Measurements from ENCODE around the gene RNF183. TPM values are rescaled to one million over a fixed set of nuclear protein-coding genes. Genes with fewer than 3 reads are reported as not detected.
A peak's percentile ranks its signal among the peaks of the same experiment; 100 is the strongest.

RNF183 gene
- total RNA-seq, 1 donor from 2014 or later, result not detected

- H3K36me3 Mint-ChIP-seq (ENCODE audit: low read depth, unreplicated experiment), result peaks cover 7% of the 10 kb centered on the region
- no peak for FAIRE-seq
- no peak within 1 kb of the TSS for H3K27ac Mint-ChIP-seq (ENCODE audit: unreplicated experiment)
- H3K27me3 Mint-ChIP-seq (ENCODE audit: low read depth, unreplicated experiment), result no peaks in the 10 kb centered on the region
- H3K4me1 Mint-ChIP-seq (ENCODE audit: low read depth, unreplicated experiment), result peaks cover 10% of the 10 kb centered on the region
- Histone ChIP-seq H3K27me3 (ENCODE audit: insufficient read depth, low read length) (no peaks in the 10 kb centered on the region), H3K27ac (ENCODE audit: low read depth, low read length) (peak within 1 kb of the TSS; percentile 96), H2AFZ (ENCODE audit: low read depth, low read length) (peak within 1 kb of the TSS; percentile 88), H3K4me2 (ENCODE audit: low read length) (peak within 1 kb of the TSS; percentile 97), H3K4me3 (ENCODE audit: insufficient read depth, low read depth, low read length) (peak within 1 kb of the TSS; percentile 98), H3K9ac (ENCODE audit: low read length) (peak within 1 kb of the TSS; percentile 99), H3K36me3 (ENCODE audit: insufficient read depth, low read length) (peaks cover 33% of the 10 kb centered on the region), H3K4me1 (ENCODE audit: insufficient read depth, low read length) (peaks cover 10% of the 10 kb centered on the region), H4K20me1 (ENCODE audit: insufficient read depth, low read length) (peaks cover 25% of the 10 kb centered on the region), H3K79me2 (ENCODE audit: insufficient read depth, low read length) (peaks cover 58% of the 10 kb centered on the region), H3K9me3 (ENCODE audit: insufficient read depth, low read depth, low read length) (no peaks in the 10 kb centered on the region)
- DNase-seq (ENCODE audit: low read depth), result peak; percentile 98
- H3K9me3 Mint-ChIP-seq (ENCODE audit: unreplicated experiment), result no peaks in the 10 kb centered on the region
- TF ChIP-seq EZH2 (IDR thresholded peaks at IDR 0.05; ENCODE audit: insufficient read depth, low read length), result no peak
- TF ChIP-seq CTCF (IDR thresholded peaks at IDR 0.05; ENCODE audit: insufficient read depth, low read depth, low read length), result no peak
- no peak within 1 kb of the TSS for H3K4me3 Mint-ChIP-seq (ENCODE audit: unreplicated experiment)
Observed at GRCh38 chr9:113275157-113276131, 27.7 kb downstream of the RNF183 start, which contains the start of the genes CDC26 and PRPF4. Gene CDC26 (minus strand): TSS chr9:113275572. CDS start chr9:113272507, 3,065 bp downstream. Gene PRPF4 (plus strand): TSS chr9:113275658. CDS start chr9:113275744, 86 bp downstream.

DNA sequence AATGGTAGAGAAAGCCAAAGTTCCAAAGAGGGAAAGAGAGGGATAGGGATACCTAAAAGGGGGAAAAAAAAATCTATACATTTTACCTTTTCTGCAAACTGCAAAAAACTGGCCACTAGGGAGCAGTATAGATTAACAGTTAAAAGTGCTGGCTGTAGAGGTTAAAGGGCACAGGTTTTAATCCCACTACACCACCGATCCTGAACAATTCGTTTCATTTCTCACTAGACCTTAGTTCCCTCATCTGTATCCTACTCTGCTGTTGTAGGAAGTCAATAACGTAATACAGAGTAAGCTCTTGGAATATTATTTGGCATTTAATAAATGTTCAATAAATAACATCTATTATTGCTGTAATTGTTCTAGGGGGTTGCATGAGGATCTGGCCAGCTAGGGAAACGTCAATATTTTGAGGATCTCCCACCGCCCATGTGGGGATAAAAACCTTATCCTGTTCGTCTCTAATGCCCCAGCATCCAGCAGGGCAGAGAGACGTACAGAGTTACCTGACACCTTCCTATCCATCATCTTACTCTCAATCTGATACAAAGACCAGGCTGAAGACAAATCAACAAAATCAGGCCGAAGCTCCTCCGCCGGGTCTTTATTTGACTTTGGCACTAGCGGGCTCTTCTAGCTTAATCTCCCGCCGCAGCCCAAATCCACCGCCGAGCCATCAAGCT, 28.6 kb downstream of the RNF183 start:
- peak overlapping the region; percentile 97 for H3K4me2 ChIP-seq (ENCODE audit: low read length)
- peak overlapping the region; percentile 88 for H2AFZ ChIP-seq (ENCODE audit: low read depth, low read length)
- peaks cover 54% of the 10 kb centered on the region for H3K79me2 ChIP-seq (ENCODE audit: insufficient read depth, low read length)
- H3K27ac ChIP-seq (ENCODE audit: low read depth, low read length), result peak overlapping the region; percentile 96
- DNase-seq (ENCODE audit: low read depth) (peak; percentile 33), FAIRE-seq (no peak)
- H3K4me1 Mint-ChIP-seq (ENCODE audit: low read depth, unreplicated experiment), result peaks cover 11% of the 10 kb centered on the region
- H4K20me1 ChIP-seq (ENCODE audit: insufficient read depth, low read length), result peaks cover 19% of the 10 kb centered on the region
- TF ChIP-seq EZH2 (IDR thresholded peaks at IDR 0.05; ENCODE audit: insufficient read depth, low read length) (no peak), CTCF (IDR thresholded peaks at IDR 0.05; ENCODE audit: insufficient read depth, low read depth, low read length) (peak; percentile 80)
- H3K27me3 ChIP-seq (ENCODE audit: insufficient read depth, low read length), result no peaks in the 10 kb centered on the region
- no peak overlapping the region for H3K4me3 Mint-ChIP-seq (ENCODE audit: unreplicated experiment)
- no peaks in the 10 kb centered on the region for H3K27me3 Mint-ChIP-seq (ENCODE audit: low read depth, unreplicated experiment)
- peaks cover 8% of the 10 kb centered on the region for H3K36me3 Mint-ChIP-seq (ENCODE audit: low read depth, unreplicated experiment)
- H3K9me3 ChIP-seq (ENCODE audit: insufficient read depth, low read depth, low read length), result no peaks in the 10 kb centered on the region
- H3K9ac ChIP-seq (ENCODE audit: low read length), result peak overlapping the region; percentile 99
- H3K4me3 ChIP-seq (ENCODE audit: insufficient read depth, low read depth, low read length), result peak overlapping the region; percentile 98
- H3K4me1 ChIP-seq (ENCODE audit: insufficient read depth, low read length), result peaks cover 10% of the 10 kb centered on the region
- H3K9me3 Mint-ChIP-seq (ENCODE audit: unreplicated experiment), result no peaks in the 10 kb centered on the region
- H3K36me3 ChIP-seq (ENCODE audit: insufficient read depth, low read length), result peaks cover 34% of the 10 kb centered on the region
- H3K27ac Mint-ChIP-seq (ENCODE audit: unreplicated experiment), result no peak overlapping the region

Data from astrocyte (in vitro differentiated cells and primary cell).